ENCODE measurements around the gene STAT1. TPM values are rescaled to one million over a fixed set of nuclear protein-coding genes. Genes with fewer than 3 reads are reported as not detected.

STAT1 gene
- total and polyA plus RNA-seq, 9 of the 15 experiments (the other 6 are each of a cell fraction or from before 2014, with no cell fraction given), result 8.7 to 34.4 (median 26.8) TPM

DNA sequence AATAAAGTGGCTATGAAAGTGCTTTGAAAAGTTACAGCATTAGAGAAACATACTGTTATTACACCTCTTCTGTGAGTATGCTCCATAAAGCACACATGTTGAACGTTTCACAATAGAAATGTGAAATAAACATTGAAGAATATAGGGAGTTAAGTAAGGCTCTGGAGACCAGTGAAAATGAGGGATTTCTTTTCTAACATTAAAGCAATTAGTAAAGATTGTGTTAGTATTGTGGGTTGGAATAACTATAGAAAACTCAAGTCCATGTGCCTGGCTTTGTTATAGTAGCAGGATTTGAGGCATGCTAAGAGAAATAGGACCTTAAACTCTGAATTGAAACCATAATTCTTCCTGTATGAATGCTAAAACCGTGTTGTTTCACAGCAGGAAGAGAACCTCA is 70.3 kb downstream of the STAT1 start (continued):
- TF ChIP-seq PCBP2 (IDR thresholded peaks at IDR 0.05; ENCODE audit: low read depth, low read length, poor library complexity, severe bottlenecking) (no peak), BCOR (IDR thresholded peaks at IDR 0.05) (no peak), DACH1 (IDR thresholded peaks at IDR 0.05; ENCODE audit: partially characterized antibody) (no peak), NCOR1 (IDR thresholded peaks at IDR 0.05) (no peak), E2F3 (CRISPR knock-in tag; IDR thresholded peaks at IDR 0.05) (no peak)
- TF ChIP-seq, protein P1, sequence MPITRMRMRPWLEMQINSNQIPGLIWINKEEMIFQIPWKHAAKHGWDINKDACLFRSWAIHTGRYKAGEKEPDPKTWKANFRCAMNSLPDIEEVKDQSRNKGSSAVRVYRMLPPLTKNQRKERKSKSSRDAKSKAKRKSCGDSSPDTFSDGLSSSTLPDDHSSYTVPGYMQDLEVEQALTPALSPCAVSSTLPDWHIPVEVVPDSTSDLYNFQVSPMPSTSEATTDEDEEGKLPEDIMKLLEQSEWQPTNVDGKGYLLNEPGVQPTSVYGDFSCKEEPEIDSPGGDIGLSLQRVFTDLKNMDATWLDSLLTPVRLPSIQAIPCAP (CRISPR knock-in tag; IDR thresholded peaks at IDR 0.05; ENCODE audit: borderline replicate concordance), result no peak
- TF ChIP-seq, protein P2, sequence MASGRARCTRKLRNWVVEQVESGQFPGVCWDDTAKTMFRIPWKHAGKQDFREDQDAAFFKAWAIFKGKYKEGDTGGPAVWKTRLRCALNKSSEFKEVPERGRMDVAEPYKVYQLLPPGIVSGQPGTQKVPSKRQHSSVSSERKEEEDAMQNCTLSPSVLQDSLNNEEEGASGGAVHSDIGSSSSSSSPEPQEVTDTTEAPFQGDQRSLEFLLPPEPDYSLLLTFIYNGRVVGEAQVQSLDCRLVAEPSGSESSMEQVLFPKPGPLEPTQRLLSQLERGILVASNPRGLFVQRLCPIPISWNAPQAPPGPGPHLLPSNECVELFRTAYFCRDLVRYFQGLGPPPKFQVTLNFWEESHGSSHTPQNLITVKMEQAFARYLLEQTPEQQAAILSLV (tag; IDR thresholded peaks at IDR 0.05), result no peak
- TF ChIP-seq, protein P3, sequence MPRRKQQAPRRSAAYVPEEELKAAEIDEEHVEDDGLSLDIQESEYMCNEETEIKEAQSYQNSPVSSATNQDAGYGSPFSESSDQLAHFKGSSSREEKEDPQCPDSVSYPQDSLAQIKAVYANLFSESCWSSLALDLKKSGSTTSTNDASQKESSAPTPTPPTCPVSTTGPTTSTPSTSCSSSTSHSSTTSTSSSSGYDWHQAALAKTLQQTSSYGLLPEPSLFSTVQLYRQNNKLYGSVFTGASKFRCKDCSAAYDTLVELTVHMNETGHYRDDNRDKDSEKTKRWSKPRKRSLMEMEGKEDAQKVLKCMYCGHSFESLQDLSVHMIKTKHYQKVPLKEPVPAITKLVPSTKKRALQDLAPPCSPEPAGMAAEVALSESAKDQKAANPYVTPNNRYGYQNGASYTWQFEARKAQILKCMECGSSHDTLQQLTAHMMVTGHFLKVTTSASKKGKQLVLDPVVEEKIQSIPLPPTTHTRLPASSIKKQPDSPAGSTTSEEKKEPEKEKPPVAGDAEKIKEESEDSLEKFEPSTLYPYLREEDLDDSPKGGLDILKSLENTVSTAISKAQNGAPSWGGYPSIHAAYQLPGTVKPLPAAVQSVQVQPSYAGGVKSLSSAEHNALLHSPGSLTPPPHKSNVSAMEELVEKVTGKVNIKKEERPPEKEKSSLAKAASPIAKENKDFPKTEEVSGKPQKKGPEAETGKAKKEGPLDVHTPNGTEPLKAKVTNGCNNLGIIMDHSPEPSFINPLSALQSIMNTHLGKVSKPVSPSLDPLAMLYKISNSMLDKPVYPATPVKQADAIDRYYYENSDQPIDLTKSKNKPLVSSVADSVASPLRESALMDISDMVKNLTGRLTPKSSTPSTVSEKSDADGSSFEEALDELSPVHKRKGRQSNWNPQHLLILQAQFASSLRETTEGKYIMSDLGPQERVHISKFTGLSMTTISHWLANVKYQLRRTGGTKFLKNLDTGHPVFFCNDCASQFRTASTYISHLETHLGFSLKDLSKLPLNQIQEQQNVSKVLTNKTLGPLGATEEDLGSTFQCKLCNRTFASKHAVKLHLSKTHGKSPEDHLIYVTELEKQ (CRISPR knock-in tag; IDR thresholded peaks at IDR 0.05), result no peak
- TF ChIP-seq, protein P4, sequence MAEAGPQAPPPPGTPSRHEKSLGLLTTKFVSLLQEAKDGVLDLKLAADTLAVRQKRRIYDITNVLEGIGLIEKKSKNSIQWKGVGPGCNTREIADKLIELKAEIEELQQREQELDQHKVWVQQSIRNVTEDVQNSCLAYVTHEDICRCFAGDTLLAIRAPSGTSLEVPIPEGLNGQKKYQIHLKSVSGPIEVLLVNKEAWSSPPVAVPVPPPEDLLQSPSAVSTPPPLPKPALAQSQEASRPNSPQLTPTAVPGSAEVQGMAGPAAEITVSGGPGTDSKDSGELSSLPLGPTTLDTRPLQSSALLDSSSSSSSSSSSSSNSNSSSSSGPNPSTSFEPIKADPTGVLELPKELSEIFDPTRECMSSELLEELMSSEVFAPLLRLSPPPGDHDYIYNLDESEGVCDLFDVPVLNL (CRISPR knock-in tag; IDR thresholded peaks at IDR 0.05; ENCODE audit: low read depth), result no peak
- TF ChIP-seq, protein P5, sequence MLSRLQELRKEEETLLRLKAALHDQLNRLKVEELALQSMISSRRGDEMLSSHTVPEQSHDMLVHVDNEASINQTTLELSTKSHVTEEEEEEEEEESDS (CRISPR knock-in tag; IDR thresholded peaks at IDR 0.05), result no peak

Data from K562 (cell line).